Endothelial cell (in vitro differentiated cells): Measurements from ENCODE around the gene MRPS14. TPM values are rescaled to one million over a fixed set of nuclear protein-coding genes. Genes with fewer than 3 reads are reported as not detected.

Experiments used
- DNase-seq: peaks from one replicate; pipeline ENCODE4 v3.0.0; 2021; ENCODE audit warnings: low spot score
- H3K27ac Mint-ChIP-seq: one replicate; pipeline ENCODE4 v1.8.0; 2021; ENCODE audit warnings: mixed read lengths, inconsistent platforms; ENCODE audit not compliant: unreplicated experiment
- H3K27me3 Mint-ChIP-seq: one replicate; pipeline ENCODE4 v1.8.0; 2021; ENCODE audit warnings: mild to moderate bottlenecking, moderate library complexity, mixed read lengths, inconsistent platforms; ENCODE audit not compliant: unreplicated experiment
- H3K36me3 Mint-ChIP-seq: one replicate; pipeline ENCODE4 v1.8.0; 2021; ENCODE audit warnings: mild to moderate bottlenecking, low read depth, mixed read lengths, inconsistent platforms; ENCODE audit not compliant: unreplicated experiment
- H3K4me1 Mint-ChIP-seq: one replicate; pipeline ENCODE4 v1.8.0; 2021; ENCODE audit warnings: mild to moderate bottlenecking, mixed read lengths, inconsistent platforms; ENCODE audit not compliant: unreplicated experiment
- H3K4me3 Mint-ChIP-seq: one replicate; pipeline ENCODE4 v1.8.0; 2021; ENCODE audit warnings: mild to moderate bottlenecking, mixed read lengths, inconsistent platforms; ENCODE audit not compliant: unreplicated experiment
- H3K9me3 Mint-ChIP-seq: one replicate; pipeline ENCODE4 v1.8.0; 2021; ENCODE audit warnings: mixed read lengths, inconsistent platforms; ENCODE audit not compliant: unreplicated experiment
- CTCF ChIP-seq: fragments of 200-600 bp; sonication (generic); IDR thresholded peaks from one replicate; pipeline ENCODE4 v1.5.0; 2021; ENCODE audit warnings: antibody characterized with exemption; ENCODE audit not compliant: unreplicated experiment
- long read RNA-seq: library from polyadenylated mRNA; unstranded; transcript quantifications from one replicate; pipeline ENCODE4 v2.0.0, GENCODE V29; 2020; ENCODE audit not compliant: unreplicated experiment
- total RNA-seq: library from RNA; stranded (reverse); fragmentation: NEBNext Ultra II Directional; extraction: Animal tissue kit (Norgen Biotek cat#: 25700); gene quantifications from one replicate; pipeline ENCODE4 v1.2.1, GENCODE V29; 2021; ENCODE audit not compliant: unreplicated experiment

MRPS14 gene
- 41.5 TPM for total RNA-seq
- long read RNA-seq, transcript MRPS14-202 (3 exons, 2,115 nt) = major isoform, 49 of 53 reads
- long read RNA-seq, partial matches to known transcripts = 2 of 53 reads
- long read RNA-seq, other reads (novel, unspliced or antisense) = 0 of 53 reads

DNA sequence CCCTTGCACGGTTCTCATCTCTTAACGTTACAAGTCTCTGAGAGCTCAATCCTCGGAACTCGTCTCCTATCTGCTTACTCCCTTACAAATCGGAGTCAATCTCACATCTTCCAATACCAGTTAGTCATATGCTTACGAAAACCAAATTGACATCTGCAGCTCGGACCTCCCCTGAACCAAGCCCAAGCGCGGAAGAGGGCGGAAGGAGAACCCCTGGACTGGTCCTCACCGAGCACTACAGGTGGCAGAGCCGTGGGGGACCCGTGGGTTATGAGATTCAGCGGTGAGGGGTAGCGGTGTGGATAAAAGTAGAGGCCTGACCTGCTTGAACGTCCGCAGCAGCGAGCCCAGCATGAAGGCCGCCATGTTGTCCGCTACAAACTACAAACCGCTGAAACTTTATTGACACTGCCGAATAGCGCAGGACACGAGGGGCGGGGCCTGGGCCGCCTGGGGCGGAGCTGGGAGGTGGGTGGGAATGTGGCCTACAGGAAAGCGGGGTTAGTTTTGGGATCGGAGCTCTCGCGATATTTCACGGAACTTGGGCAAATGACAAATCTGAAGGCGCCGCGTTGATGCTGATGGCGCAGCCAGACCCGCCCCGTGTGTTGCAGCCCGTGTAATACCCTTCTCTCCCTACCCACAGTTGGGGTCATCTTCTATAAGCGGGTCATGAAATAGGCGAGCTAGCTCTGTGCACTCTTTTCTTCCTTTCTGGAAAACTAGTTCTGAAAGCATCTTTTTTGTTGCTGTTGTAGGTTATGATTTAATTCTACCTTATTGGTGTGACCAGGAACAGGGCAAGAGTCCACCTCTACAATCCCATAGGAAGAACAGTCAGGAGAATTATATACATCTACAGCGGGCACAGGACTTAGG is at the start of gene MRPS14:
Gene MRPS14 (minus strand): TSS at position 383 of the 879 bp plus-strand sequence. CDS start 17 bp downstream, at position 366.
- peak within 1 kb of the TSS; percentile 95 for H3K4me3 Mint-ChIP-seq
- peaks cover 19% of the 10 kb centered on the region for H3K4me1 Mint-ChIP-seq
- TF ChIP-seq CTCF = no peak
- H3K36me3 Mint-ChIP-seq = peaks cover 10% of the 10 kb centered on the region
- H3K9me3 Mint-ChIP-seq = no peaks in the 10 kb centered on the region
- DNase-seq = peak; percentile 99
- peak within 1 kb of the TSS; percentile 91 for H3K27ac Mint-ChIP-seq
- H3K27me3 Mint-ChIP-seq = peaks cover 2% of the 10 kb centered on the region

GRCh38 chr1:175072099-175072951 is 49.1 kb upstream of the MRPS14 start:
- H3K4me3 Mint-ChIP-seq = no peak overlapping the region
- peaks cover 6% of the 10 kb centered on the region for H3K27me3 Mint-ChIP-seq
- H3K9me3 Mint-ChIP-seq = no peaks in the 10 kb centered on the region
- peak overlapping the region; percentile 61 for H3K27ac Mint-ChIP-seq
- H3K4me1 Mint-ChIP-seq = peaks cover 34% of the 10 kb centered on the region
- no peak for TF ChIP-seq CTCF
- DNase-seq = peak; percentile 50
- H3K36me3 Mint-ChIP-seq = peaks cover 2% of the 10 kb centered on the region

DNA sequence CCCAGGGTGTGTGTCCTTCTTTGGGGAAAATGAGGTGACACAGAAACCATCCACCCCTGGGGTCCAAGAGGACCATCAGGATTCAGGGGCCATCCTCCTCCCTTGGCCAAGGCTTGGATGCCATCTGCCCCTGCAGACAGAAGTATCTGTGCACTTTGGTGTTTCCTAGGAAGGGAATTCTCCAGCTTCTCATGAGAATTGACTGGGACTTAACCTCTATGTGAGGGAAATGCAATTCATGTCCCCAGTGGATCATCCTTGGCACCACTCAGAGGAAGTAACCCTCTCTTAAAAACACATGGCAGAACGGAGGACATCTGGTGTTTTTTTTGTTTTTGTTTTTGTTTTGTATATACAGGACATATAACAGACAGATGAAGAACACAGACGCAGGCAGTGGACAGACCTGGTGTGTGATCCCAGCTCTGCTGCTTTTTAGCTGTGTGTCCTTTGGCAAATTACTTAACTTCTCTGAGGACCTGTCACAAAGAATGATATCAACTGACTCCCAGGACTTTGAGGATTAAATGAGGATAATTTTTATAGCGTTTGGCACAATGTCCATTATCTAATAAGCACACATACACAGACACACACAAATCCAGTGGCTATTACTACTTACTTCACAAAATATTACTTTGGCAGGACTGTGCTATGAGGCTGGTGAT is 48.2 kb upstream of the MRPS14 start:
- Mint-ChIP-seq H3K27me3 (peaks cover 6% of the 10 kb centered on the region), H3K36me3 (no peaks in the 10 kb centered on the region), H3K4me1 (peaks cover 38% of the 10 kb centered on the region), H3K9me3 (no peaks in the 10 kb centered on the region), H3K27ac (peak overlapping the region; percentile 61), H3K4me3 (no peak overlapping the region)
- DNase-seq = no peak
- TF ChIP-seq CTCF = no peak

DNA sequence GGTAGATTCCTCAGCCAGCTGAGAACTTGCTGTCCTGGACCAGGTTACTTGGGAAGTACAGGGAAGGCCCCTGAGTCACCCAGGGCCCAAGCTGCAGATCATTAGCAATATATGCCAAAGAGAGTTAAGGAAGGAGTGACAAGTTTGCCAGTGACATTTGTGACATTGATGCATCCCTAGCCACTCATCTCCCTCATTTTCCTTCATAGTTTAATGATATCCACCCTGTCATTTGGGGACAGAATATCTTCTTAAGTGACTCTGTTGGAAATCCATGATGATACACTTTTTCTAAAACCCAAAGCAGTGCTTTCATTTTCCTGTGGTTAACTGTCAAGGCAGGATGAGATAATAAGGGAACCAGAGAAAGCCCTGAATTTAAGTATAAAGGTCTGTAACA is 47.6 kb upstream of the MRPS14 start:
- H3K27me3 Mint-ChIP-seq = peaks cover 6% of the 10 kb centered on the region
- H3K4me3 Mint-ChIP-seq = no peak overlapping the region
- peaks cover 38% of the 10 kb centered on the region for H3K4me1 Mint-ChIP-seq
- DNase-seq = no peak
- no peak overlapping the region for H3K27ac Mint-ChIP-seq
- TF ChIP-seq CTCF = no peak
- H3K9me3 Mint-ChIP-seq = no peaks in the 10 kb centered on the region
- H3K36me3 Mint-ChIP-seq = no peaks in the 10 kb centered on the region
